Suprapubic skin (tissue), 3 donors: ENCODE data around the gene SMG7.

ENCODE experiments used
- CTCF ChIP-seq, 2 donors: fragments of 200-600 bp in 1 of 2; fragments of 450-650 bp in 1 of 2; sonication (generic) in 1 of 2; IDR thresholded peaks; one replicate each; pipeline ENCODE4 v1.5.1; 2016 to 2019; ENCODE audit warnings: antibody characterized with exemption in 2 of 2, mild to moderate bottlenecking in 1 of 2, moderate library complexity in 1 of 2
- EP300 ChIP-seq: sonication (generic); formaldehyde crosslinking; IDR thresholded peaks from one replicate; pipeline ENCODE4 v1.6.1; 2017; ENCODE audit warnings: antibody characterized with exemption
- POLR2A ChIP-seq, 2 donors: fragments of 450-650 bp; IDR thresholded peaks; one replicate each; pipeline ENCODE4 v1.6.1; 2017; ENCODE audit warnings: antibody characterized with exemption in 2 of 2, mild to moderate bottlenecking in 2 of 2, moderate library complexity in 2 of 2

GRCh38 chr1:183490932-183491331, 18.6 kb downstream of the SMG7 start:
- no peak for TF ChIP-seq CTCF (IDR thresholded peaks at IDR 0.05)
- no peak for TF ChIP-seq POLR2A (IDR thresholded peaks at IDR 0.05)
- TF ChIP-seq EP300: no peak
